HepG2 (cell line): ENCODE data around the gene IKZF3. TPM values are rescaled to one million over a fixed set of nuclear protein-coding genes. Genes with fewer than 3 reads are reported as not detected.

Source experiments
- HMG20A ChIP-seq: IDR thresholded peaks from 2 replicates; pipeline ENCODE4 v1.6.1; 2016; ENCODE audit warnings: borderline replicate concordance
- MED1 ChIP-seq: sonication (generic); formaldehyde crosslinking; IDR thresholded peaks from 2 replicates; pipeline ENCODE4 v1.4.0; 2020; ENCODE audit warnings: missing genetic modification reagents
- NAIF1 ChIP-seq: sonication (generic); formaldehyde crosslinking; IDR thresholded peaks from 2 replicates; pipeline ENCODE4 v1.5.0; 2020; ENCODE audit warnings: mild to moderate bottlenecking, missing genetic modification reagents, borderline replicate concordance
- RFX5 ChIP-seq: IDR thresholded peaks from 2 replicates; pipeline ENCODE4 v1.6.1; 2011; ENCODE audit warnings: low read depth, low read length, improper control_type of control experiment
- SALL1 ChIP-seq: sonication (generic); formaldehyde crosslinking; IDR thresholded peaks from 2 replicates; pipeline ENCODE4 v1.8.0; 2022; ENCODE audit warnings: mild to moderate bottlenecking, missing genetic modification reagents
- TAF15 ChIP-seq: fragments of 200-400 bp; formaldehyde crosslinking; IDR thresholded peaks from one replicate; pipeline ENCODE4 v1.6.1; 2018; ENCODE audit warnings: mild to moderate bottlenecking, low read depth, low read length; ENCODE audit not compliant: poor library complexity, severe bottlenecking
- TBX2 ChIP-seq: sonication (generic); formaldehyde crosslinking; IDR thresholded peaks from 2 replicates; pipeline ENCODE4 v1.5.0; 2020; ENCODE audit warnings: missing genetic modification reagents, mild to moderate bottlenecking, borderline replicate concordance
- ZMYM3 ChIP-seq: sonication (generic); formaldehyde crosslinking; IDR thresholded peaks from 2 replicates; pipeline ENCODE4 v1.5.1; 2020; ENCODE audit warnings: mild to moderate bottlenecking, missing genetic modification reagents
- ZNF230 ChIP-seq: sonication (generic); formaldehyde crosslinking; IDR thresholded peaks from 2 replicates; pipeline ENCODE4 v1.4.0; 2020; ENCODE audit warnings: mild to moderate bottlenecking, missing genetic modification reagents
- ZNF335 ChIP-seq: sonication (generic); formaldehyde crosslinking; IDR thresholded peaks from 2 replicates; pipeline ENCODE4 v1.4.0; 2020; ENCODE audit warnings: missing genetic modification reagents
- ZNF644 ChIP-seq: IDR thresholded peaks from 2 replicates; pipeline ENCODE4 v1.6.1; 2016; ENCODE audit warnings: low read depth
- ZNF713 ChIP-seq: sonication (generic); formaldehyde crosslinking; IDR thresholded peaks from 2 replicates; pipeline ENCODE4 v1.4.0; 2020; ENCODE audit warnings: mild to moderate bottlenecking, missing genetic modification reagents
- ZNF747 ChIP-seq: sonication (generic); formaldehyde crosslinking; IDR thresholded peaks from 2 replicates; pipeline ENCODE4 v1.8.1; 2023; ENCODE audit warnings: missing genetic modification reagents, mild to moderate bottlenecking, borderline replicate concordance
- ZNF782 ChIP-seq: sonication (generic); formaldehyde crosslinking; IDR thresholded peaks from 2 replicates; pipeline ENCODE4 v1.4.0; 2020; ENCODE audit warnings: missing genetic modification reagents, mild to moderate bottlenecking, borderline replicate concordance
- polyA plus RNA-seq, 8 experiments: library from polyadenylated mRNA; depleted of rRNA in 3 of 8; stranded (reverse) in 7 of 8; unstranded in 1 of 8; fragments of >200 nt; fragmentation: Illumina TruSeq in 4 of 8; extraction: Trizol in 4 of 8; gene quantifications; 2 replicates each; pipeline versions ENCODE4 v1.2.1 to v1.2.3, GENCODE V29; 2011 to 2016; ENCODE audit warnings: low read depth in 4 of 8, missing spikeins in 1 of 8, mixed read lengths in 1 of 8; ENCODE audit not compliant: insufficient read depth in 1 of 8
- total RNA-seq, 5 experiments: library from RNA; depleted of rRNA; stranded (reverse); fragments of >200 nt; fragmentation: Illumina TruSeq; extraction: Trizol; gene quantifications; 2 replicates each; pipeline ENCODE4 v1.2.3, GENCODE V29; 2016; ENCODE audit warnings: low read depth in 1 of 5
- TF ChIP-seq, protein P1 (sequence below): sonication (generic); formaldehyde crosslinking; IDR thresholded peaks from 2 replicates; pipeline ENCODE4; 2020; ENCODE audit warnings: missing genetic modification reagents, mild to moderate bottlenecking, borderline replicate concordance
- TF ChIP-seq, protein P2 (sequence below): sonication (generic); formaldehyde crosslinking; IDR thresholded peaks from 2 replicates; pipeline ENCODE4 v1.5.1; 2020; ENCODE audit warnings: mild to moderate bottlenecking, missing genetic modification reagents, moderate library complexity
- TF ChIP-seq, protein P3 (sequence below): sonication (generic); formaldehyde crosslinking; IDR thresholded peaks from 2 replicates; pipeline ENCODE4 v1.9.0; 2021; ENCODE audit warnings: missing genetic modification reagents, borderline replicate concordance
- TF ChIP-seq, protein P4 (sequence below): sonication (generic); formaldehyde crosslinking; IDR thresholded peaks from 2 replicates; pipeline ENCODE4 v1.8.0; 2022; ENCODE audit warnings: missing genetic modification reagents, mild to moderate bottlenecking, moderate library complexity, borderline replicate concordance
- TF ChIP-seq, protein P5 (sequence below): sonication (generic); formaldehyde crosslinking; IDR thresholded peaks from 2 replicates; pipeline ENCODE4 v1.4.0; 2020; ENCODE audit warnings: missing genetic modification reagents

IKZF3 gene
- total and polyA plus RNA-seq, 2 of the 13 experiments (the other 11 are each of a cell fraction or from before 2014, with no cell fraction given), result not detected

DNA sequence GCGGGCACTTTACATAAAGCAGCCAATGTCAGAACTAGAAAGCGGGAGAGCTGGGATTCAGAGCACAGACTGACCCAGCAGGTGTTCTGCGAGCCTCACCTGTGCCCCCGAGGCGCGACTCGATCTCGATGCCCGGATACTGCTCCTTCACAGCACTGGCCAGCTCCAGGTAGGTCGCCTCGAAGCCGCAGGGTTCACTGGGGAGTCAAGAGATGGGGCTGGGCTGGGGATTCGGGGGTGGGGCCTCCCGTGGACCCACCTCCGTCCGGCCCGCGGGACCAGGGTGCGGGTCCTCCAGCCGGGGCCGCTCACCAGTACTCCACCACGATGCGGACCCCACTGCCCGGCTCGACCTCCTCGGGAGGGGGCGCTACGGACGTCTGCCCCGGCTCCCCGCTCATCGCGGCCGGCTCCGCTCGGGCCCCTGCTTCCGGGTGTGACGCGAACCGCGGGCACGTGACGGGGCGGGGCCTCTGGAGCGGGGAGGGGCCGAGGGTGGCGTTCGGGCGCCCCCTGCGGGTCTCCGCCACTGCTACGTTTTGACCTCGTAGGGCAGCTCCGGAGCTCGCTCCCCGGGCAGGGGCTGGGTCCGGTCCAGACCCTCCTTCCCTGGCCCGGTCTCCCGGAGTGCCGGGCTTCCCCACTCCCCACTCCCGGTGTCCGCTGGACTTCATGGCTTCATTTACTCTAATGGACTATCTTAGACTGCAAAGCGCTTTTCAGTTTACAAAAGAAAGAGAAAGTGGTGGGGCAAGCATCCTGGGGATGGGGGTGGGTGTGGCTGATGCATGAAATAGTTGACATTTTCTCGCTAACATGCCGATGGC, 133.8 kb downstream of the IKZF3 start, which contains the start of gene MIEN1 (continued):
- TF ChIP-seq, protein P1, sequence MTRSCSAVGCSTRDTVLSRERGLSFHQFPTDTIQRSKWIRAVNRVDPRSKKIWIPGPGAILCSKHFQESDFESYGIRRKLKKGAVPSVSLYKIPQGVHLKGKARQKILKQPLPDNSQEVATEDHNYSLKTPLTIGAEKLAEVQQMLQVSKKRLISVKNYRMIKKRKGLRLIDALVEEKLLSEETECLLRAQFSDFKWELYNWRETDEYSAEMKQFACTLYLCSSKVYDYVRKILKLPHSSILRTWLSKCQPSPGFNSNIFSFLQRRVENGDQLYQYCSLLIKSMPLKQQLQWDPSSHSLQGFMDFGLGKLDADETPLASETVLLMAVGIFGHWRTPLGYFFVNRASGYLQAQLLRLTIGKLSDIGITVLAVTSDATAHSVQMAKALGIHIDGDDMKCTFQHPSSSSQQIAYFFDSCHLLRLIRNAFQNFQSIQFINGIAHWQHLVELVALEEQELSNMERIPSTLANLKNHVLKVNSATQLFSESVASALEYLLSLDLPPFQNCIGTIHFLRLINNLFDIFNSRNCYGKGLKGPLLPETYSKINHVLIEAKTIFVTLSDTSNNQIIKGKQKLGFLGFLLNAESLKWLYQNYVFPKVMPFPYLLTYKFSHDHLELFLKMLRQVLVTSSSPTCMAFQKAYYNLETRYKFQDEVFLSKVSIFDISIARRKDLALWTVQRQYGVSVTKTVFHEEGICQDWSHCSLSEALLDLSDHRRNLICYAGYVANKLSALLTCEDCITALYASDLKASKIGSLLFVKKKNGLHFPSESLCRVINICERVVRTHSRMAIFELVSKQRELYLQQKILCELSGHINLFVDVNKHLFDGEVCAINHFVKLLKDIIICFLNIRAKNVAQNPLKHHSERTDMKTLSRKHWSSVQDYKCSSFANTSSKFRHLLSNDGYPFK, result peak; percentile 86
- TF ChIP-seq SALL1 (CRISPR knock-in tag), result peak; percentile 88
- peak; percentile 83 for TF ChIP-seq MED1
- peak; percentile 75; the same call in 1 of the 2 replicates for TF ChIP-seq ZNF230 (CRISPR knock-in tag)
- TF ChIP-seq, protein P2, sequence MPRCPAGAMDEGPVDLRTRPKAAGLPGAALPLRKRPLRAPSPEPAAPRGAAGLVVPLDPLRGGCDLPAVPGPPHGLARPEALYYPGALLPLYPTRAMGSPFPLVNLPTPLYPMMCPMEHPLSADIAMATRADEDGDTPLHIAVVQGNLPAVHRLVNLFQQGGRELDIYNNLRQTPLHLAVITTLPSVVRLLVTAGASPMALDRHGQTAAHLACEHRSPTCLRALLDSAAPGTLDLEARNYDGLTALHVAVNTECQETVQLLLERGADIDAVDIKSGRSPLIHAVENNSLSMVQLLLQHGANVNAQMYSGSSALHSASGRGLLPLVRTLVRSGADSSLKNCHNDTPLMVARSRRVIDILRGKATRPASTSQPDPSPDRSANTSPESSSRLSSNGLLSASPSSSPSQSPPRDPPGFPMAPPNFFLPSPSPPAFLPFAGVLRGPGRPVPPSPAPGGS (CRISPR knock-in tag), result peak; percentile 91; the same call in 1 of the 2 replicates
- TF ChIP-seq ZNF644 (CRISPR knock-in tag), result no peak
- no peak for TF ChIP-seq ZNF335 (CRISPR knock-in tag)
- TF ChIP-seq, protein P3, sequence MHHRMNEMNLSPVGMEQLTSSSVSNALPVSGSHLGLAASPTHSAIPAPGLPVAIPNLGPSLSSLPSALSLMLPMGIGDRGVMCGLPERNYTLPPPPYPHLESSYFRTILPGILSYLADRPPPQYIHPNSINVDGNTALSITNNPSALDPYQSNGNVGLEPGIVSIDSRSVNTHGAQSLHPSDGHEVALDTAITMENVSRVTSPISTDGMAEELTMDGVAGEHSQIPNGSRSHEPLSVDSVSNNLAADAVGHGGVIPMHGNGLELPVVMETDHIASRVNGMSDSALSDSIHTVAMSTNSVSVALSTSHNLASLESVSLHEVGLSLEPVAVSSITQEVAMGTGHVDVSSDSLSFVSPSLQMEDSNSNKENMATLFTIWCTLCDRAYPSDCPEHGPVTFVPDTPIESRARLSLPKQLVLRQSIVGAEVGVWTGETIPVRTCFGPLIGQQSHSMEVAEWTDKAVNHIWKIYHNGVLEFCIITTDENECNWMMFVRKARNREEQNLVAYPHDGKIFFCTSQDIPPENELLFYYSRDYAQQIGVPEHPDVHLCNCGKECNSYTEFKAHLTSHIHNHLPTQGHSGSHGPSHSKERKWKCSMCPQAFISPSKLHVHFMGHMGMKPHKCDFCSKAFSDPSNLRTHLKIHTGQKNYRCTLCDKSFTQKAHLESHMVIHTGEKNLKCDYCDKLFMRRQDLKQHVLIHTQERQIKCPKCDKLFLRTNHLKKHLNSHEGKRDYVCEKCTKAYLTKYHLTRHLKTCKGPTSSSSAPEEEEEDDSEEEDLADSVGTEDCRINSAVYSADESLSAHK (CRISPR knock-in tag), result no peak
- peak; percentile 88 for TF ChIP-seq TBX2 (CRISPR knock-in tag)
- no peak for TF ChIP-seq ZNF713 (CRISPR knock-in tag)
- TF ChIP-seq NAIF1, result no peak
- TF ChIP-seq ZNF747 (CRISPR knock-in tag), result no peak
- TF ChIP-seq RFX5, result no peak
- no peak; the same call in 1 of the 2 replicates for TF ChIP-seq ZNF782 (CRISPR knock-in tag)
- TF ChIP-seq, protein P4, sequence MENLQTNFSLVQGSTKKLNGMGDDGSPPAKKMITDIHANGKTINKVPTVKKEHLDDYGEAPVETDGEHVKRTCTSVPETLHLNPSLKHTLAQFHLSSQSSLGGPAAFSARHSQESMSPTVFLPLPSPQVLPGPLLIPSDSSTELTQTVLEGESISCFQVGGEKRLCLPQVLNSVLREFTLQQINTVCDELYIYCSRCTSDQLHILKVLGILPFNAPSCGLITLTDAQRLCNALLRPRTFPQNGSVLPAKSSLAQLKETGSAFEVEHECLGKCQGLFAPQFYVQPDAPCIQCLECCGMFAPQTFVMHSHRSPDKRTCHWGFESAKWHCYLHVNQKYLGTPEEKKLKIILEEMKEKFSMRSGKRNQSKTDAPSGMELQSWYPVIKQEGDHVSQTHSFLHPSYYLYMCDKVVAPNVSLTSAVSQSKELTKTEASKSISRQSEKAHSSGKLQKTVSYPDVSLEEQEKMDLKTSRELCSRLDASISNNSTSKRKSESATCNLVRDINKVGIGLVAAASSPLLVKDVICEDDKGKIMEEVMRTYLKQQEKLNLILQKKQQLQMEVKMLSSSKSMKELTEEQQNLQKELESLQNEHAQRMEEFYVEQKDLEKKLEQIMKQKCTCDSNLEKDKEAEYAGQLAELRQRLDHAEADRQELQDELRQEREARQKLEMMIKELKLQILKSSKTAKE (CRISPR knock-in tag), result 0 out of 2 replicates have a peak, but pooled peaks have one; percentile 9
- TF ChIP-seq TAF15, result peak; percentile 73
- TF ChIP-seq HMG20A, result no peak; the same call in 1 of the 2 replicates
- TF ChIP-seq, protein P5, sequence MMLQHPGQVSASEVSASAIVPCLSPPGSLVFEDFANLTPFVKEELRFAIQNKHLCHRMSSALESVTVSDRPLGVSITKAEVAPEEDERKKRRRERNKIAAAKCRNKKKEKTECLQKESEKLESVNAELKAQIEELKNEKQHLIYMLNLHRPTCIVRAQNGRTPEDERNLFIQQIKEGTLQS (CRISPR knock-in tag), result peak; percentile 66; the same call in 1 of the 2 replicates
- peak; percentile 45; the same call in 1 of the 2 replicates for TF ChIP-seq ZMYM3
